K562 (cell line): ENCODE results near the gene IL1RN. TPM values are rescaled to one million over a fixed set of nuclear protein-coding genes. Genes with fewer than 3 reads are reported as not detected.

ENCODE experiments used
- CCNT2 ChIP-seq: IDR thresholded peaks from 2 replicates; pipeline ENCODE4 v1.6.1; 2011; ENCODE audit warnings: borderline replicate concordance, low read depth, mild to moderate bottlenecking, moderate library complexity, mixed read lengths, low read length; ENCODE audit not compliant: insufficient read length; ENCODE audit errors: extremely low read depth
- CREBBP ChIP-seq: IDR thresholded peaks from one replicate; pipeline ENCODE4 v1.6.1; 2012; ENCODE audit warnings: low read depth, mild to moderate bottlenecking, control low read depth, inconsistent platforms, low read length
- NCOA6 ChIP-seq: fragments of 450-650 bp; IDR thresholded peaks from 2 replicates; pipeline ENCODE4 v1.6.1; 2017; ENCODE audit warnings: mild to moderate bottlenecking
- NKRF ChIP-seq: fragments of 450-650 bp; IDR thresholded peaks from 2 replicates; pipeline ENCODE4 v1.6.1; 2016; ENCODE audit warnings: borderline replicate concordance
- YBX1 ChIP-seq: fragments of 450-650 bp; IDR thresholded peaks from 2 replicates; pipeline ENCODE4 v1.7.1; 2016; ENCODE audit warnings: mild to moderate bottlenecking
- ZFX ChIP-seq: sonication (generic); formaldehyde crosslinking; IDR thresholded peaks from 2 replicates; pipeline ENCODE4 v1.8.0; 2022; ENCODE audit warnings: mild to moderate bottlenecking, missing genetic modification reagents, moderate library complexity
- ZNF408 ChIP-seq: fragments of 250-450 bp; sonication (Bioruptor Pico); IDR thresholded peaks from 2 replicates; pipeline ENCODE4 v1.4.0; 2020; ENCODE audit warnings: low read depth, mild to moderate bottlenecking, moderate library complexity
- polyA plus RNA-seq, 8 experiments: library from polyadenylated mRNA; depleted of rRNA in 4 of 8; stranded (reverse) in 5 of 8; unstranded in 3 of 8; fragments of >200 nt; fragmentation: Nextera tagmentation in 2 of 8; fragmentation: Illumina TruSeq in 1 of 8; extraction: Ambion mirVana in 2 of 8; extraction: Trizol in 1 of 8; gene quantifications; 2 replicates each; pipeline versions ENCODE4 v1.2.1 to v1.2.3, GENCODE V29; 2011 to 2014; ENCODE audit warnings: inconsistent platforms in 1 of 8, missing spikeins in 1 of 8
- total RNA-seq, 7 experiments: library from RNA; depleted of rRNA in 6 of 7; stranded (reverse); fragments of >200 nt in 6 of 7; fragmentation: Illumina TruSeq in 2 of 7; extraction: Trizol in 2 of 7; gene quantifications; 2 replicates each; pipeline versions ENCODE4 v1.2.1 to v1.2.3, GENCODE V29; 2011 to 2021; ENCODE audit warnings: low replicate concordance in 1 of 7
- TF ChIP-seq, protein P1 (sequence below): fragments of 250-450 bp; sonication (Bioruptor Pico); IDR thresholded peaks from 2 replicates; pipeline ENCODE4 v1.8.0; 2021; ENCODE audit warnings: moderate library complexity, mild to moderate bottlenecking, inconsistent platforms

IL1RN gene
- total and polyA plus RNA-seq, 9 of the 15 experiments (the other 6 are each of a cell fraction or from before 2014, with no cell fraction given), result 0.13 TPM; not detected in 8

DNA sequence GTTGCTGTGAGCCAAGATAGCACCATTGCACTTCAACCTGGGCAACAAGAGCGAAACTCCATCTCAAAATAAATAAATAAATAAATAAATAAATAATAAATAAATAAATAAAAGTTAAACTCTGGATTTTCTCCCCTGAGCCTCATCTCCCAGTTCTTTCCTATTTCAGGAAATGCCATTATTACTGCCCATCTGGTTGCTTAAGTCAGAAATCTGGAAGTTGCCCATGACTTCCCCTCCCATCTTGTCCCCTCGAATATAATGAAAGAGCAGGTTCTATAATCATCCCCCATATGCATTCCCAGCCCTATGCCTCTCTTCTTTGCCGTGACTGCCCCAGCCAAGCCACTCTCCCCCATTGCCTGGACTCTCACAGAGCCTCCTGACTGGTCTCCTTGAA, 42.2 kb downstream of the IL1RN start (continued):
- TF ChIP-seq NKRF (no peak), NCOA6 (no peak), ZNF408 (CRISPR knock-in tag) (no peak), ZFX (CRISPR knock-in tag) (no peak), CCNT2 (no peak), YBX1 (no peak), CREBBP (no peak)
- TF ChIP-seq, protein P1, sequence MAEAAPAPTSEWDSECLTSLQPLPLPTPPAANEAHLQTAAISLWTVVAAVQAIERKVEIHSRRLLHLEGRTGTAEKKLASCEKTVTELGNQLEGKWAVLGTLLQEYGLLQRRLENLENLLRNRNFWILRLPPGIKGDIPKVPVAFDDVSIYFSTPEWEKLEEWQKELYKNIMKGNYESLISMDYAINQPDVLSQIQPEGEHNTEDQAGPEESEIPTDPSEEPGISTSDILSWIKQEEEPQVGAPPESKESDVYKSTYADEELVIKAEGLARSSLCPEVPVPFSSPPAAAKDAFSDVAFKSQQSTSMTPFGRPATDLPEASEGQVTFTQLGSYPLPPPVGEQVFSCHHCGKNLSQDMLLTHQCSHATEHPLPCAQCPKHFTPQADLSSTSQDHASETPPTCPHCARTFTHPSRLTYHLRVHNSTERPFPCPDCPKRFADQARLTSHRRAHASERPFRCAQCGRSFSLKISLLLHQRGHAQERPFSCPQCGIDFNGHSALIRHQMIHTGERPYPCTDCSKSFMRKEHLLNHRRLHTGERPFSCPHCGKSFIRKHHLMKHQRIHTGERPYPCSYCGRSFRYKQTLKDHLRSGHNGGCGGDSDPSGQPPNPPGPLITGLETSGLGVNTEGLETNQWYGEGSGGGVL (CRISPR knock-in tag), result no peak
